Endothelial cell of umbilical vein (primary cell): ENCODE data around the gene SPINK6. TPM values are rescaled to one million over a fixed set of nuclear protein-coding genes. Genes with fewer than 3 reads are reported as not detected.

Experiments
- BruUV-seq: library from RNA; stranded (reverse); fragments of 400-500 nt; replicated peaks from 2 replicates; lab custom pipeline; 2021; lab: Mats Ljungman, UMichigan
- CTCF ChIA-PET: fragments of 300-600, 350-600 bp; sonication (Branson Sonifier 250); formaldehyde crosslinking; loops from one replicate; lab custom pipeline; 2021; ENCODE audit warnings: antibody characterized with exemption, inconsistent platforms; lab: Charles Lee
- POLR2A ChIA-PET: fragments of 300-600, 350-600 bp; sonication (Branson Sonifier 250); formaldehyde crosslinking; loops from one replicate; lab custom pipeline; 2021; ENCODE audit warnings: antibody characterized with exemption, inconsistent platforms; lab: Charles Lee
- DNase-seq: peaks from one replicate; pipeline ENCODE4 v3.0.0-alpha.2; 2011; ENCODE audit warnings: low read depth, low spot score
- FAIRE-seq: peaks from 2 replicates; lab custom pipeline; 2011; peaks lifted over from hg19 to GRCh38; lab: Jason Lieb, UNC
- H2AFZ ChIP-seq: 2 replicates; pipeline ENCODE4 v1.6.0; 2012; ENCODE audit warnings: low read depth, low read length, control low read depth, inconsistent platforms
- H3K27ac ChIP-seq: 2 replicates; pipeline ENCODE4 v1.5.1; 2011; ENCODE audit warnings: low read depth, mild to moderate bottlenecking, control low read depth, low read length, moderate library complexity; ENCODE audit not compliant: insufficient read depth
- H3K27me3 ChIP-seq, 2 experiments: 2 replicates each; pipeline versions ENCODE4 v1.6.0 to v1.6.1; 2011; ENCODE audit warnings: low read length in 2 of 2, mixed read lengths in 1 of 2; ENCODE audit not compliant: control insufficient read depth in 2 of 2, insufficient read depth in 2 of 2
- H3K36me3 ChIP-seq, 2 experiments: 2 replicates in 1 of 2; 3 replicates in 1 of 2; pipeline ENCODE4 v1.5.1; 2011; ENCODE audit warnings: low read length in 2 of 2, mild to moderate bottlenecking in 1 of 2, moderate library complexity in 1 of 2; ENCODE audit not compliant: control insufficient read depth in 2 of 2, insufficient read depth in 2 of 2; ENCODE audit errors: extremely low read depth in 1 of 2
- H3K4me1 ChIP-seq: 3 replicates; pipeline ENCODE4 v1.5.1; 2011; ENCODE audit warnings: mild to moderate bottlenecking, low read length; ENCODE audit not compliant: control insufficient read depth, insufficient read depth; ENCODE audit errors: extremely low read depth
- H3K4me2 ChIP-seq: 2 replicates; pipeline ENCODE4 v1.6.1; 2011; ENCODE audit warnings: low read length, control low read depth, mixed read lengths; ENCODE audit not compliant: insufficient read depth
- H3K4me3 ChIP-seq, 3 experiments: fragments of 200-600 bp in 1 of 3; sonication (generic), shearing (Covaris generic) in 1 of 3; replicated peaks in 1 of 3; 2 replicates each; pipeline ENCODE4 v1.5.1; 2011 to 2016; ENCODE audit warnings: control low read depth in 3 of 3, low read length in 3 of 3, mild to moderate bottlenecking in 2 of 3, inconsistent platforms in 1 of 3, low read depth in 1 of 3, moderate library complexity in 1 of 3; ENCODE audit not compliant: insufficient read depth in 1 of 3
- H3K79me2 ChIP-seq: 2 replicates; pipeline ENCODE4 v1.6.0; 2012; ENCODE audit warnings: low read length, inconsistent platforms; ENCODE audit not compliant: control insufficient read depth, insufficient read depth
- H3K9ac ChIP-seq: replicated peaks from 2 replicates; pipeline ENCODE3; 2011; ENCODE audit warnings: low read length, control low read depth; ENCODE audit not compliant: insufficient read depth; ENCODE audit errors: extremely low read depth
- H3K9me1 ChIP-seq: replicated peaks from 3 replicates; pipeline ENCODE4 v1.6.0; 2011; ENCODE audit warnings: mild to moderate bottlenecking, low read length; ENCODE audit not compliant: control insufficient read depth, insufficient read depth; ENCODE audit errors: extremely low read depth
- H3K9me3 ChIP-seq: replicated peaks from 2 replicates; pipeline ENCODE4 v1.5.1; 2012; ENCODE audit warnings: low read length, inconsistent platforms; ENCODE audit not compliant: control insufficient read depth, insufficient read depth
- H4K20me1 ChIP-seq: replicated peaks from 2 replicates; pipeline ENCODE3; 2011; ENCODE audit warnings: mild to moderate bottlenecking, low read length; ENCODE audit not compliant: control insufficient read depth, insufficient read depth; ENCODE audit errors: extremely low read depth
- EZH2 ChIP-seq: IDR thresholded peaks from 2 replicates; pipeline ENCODE4 v1.6.1; 2012; ENCODE audit warnings: borderline replicate concordance, low read depth, mild to moderate bottlenecking, moderate library complexity, low read length, inconsistent platforms; ENCODE audit not compliant: severe bottlenecking
- FOS ChIP-seq: IDR thresholded peaks from 2 replicates; pipeline ENCODE4 v1.6.1; 2011; ENCODE audit warnings: mild to moderate bottlenecking, low read length, moderate library complexity, borderline replicate concordance; ENCODE audit not compliant: insufficient read depth
- GATA2 ChIP-seq: IDR thresholded peaks from 2 replicates; pipeline ENCODE4 v1.7.0; 2011; ENCODE audit warnings: low read depth, mild to moderate bottlenecking, moderate library complexity, mixed read lengths, low read length; ENCODE audit not compliant: insufficient read length, insufficient read depth
- JUN ChIP-seq: IDR thresholded peaks from 2 replicates; pipeline ENCODE4 v1.6.1; 2011; ENCODE audit warnings: borderline replicate concordance, low read depth; ENCODE audit not compliant: insufficient read length, insufficient read depth
- MYC ChIP-seq: IDR thresholded peaks from one replicate; pipeline ENCODE4 v1.6.1; 2011; ENCODE audit warnings: mild to moderate bottlenecking, low read depth, low read length
- POLR2A ChIP-seq: IDR thresholded peaks from 2 replicates; pipeline ENCODE4 v1.6.1; 2012; ENCODE audit warnings: low read depth, mild to moderate bottlenecking, control low read depth, low read length
- POLR2AphosphoS5 ChIP-seq: IDR thresholded peaks from 2 replicates; pipeline ENCODE4 v1.6.1; 2012; ENCODE audit warnings: low read depth, mild to moderate bottlenecking, control low read depth, low read length, moderate library complexity; ENCODE audit not compliant: insufficient read depth
- dilution Hi-C: fragments of 300-500 bp; cut with MboI; formaldehyde crosslinking; loops from one replicate; pipeline ENCODE4 v1.15.0; 2019; ENCODE audit warnings: low sequenced_read_pairs; ENCODE audit not compliant: extremely low pct_ligation_motif_present
- intact Hi-C: fragments of 100-400 bp; cut with micrococcal nuclease; formaldehyde crosslinking; loops from one replicate; pipeline ENCODE4 v1.10.0; 2022
- polyA plus RNA-seq, 4 experiments: library from polyadenylated mRNA; depleted of rRNA in 3 of 4; stranded (reverse) in 3 of 4; unstranded in 1 of 4; fragments of >200 nt; gene quantifications; 2 replicates each; pipeline versions ENCODE4 v1.2.1 to v1.2.3, GENCODE V29; 2011 to 2012; ENCODE audit warnings: missing spikeins in 1 of 4
- total RNA-seq: library from RNA; stranded (reverse); gene quantifications from 2 replicates; pipeline ENCODE4 v1.2.3, GENCODE V29; 2021
- TF ChIP-seq, protein P1 (sequence below), 2 donors: IDR thresholded peaks; 1 replicate in 1 of 2; 2 replicates in 1 of 2; pipeline ENCODE4 v1.5.1; 2011; ENCODE audit warnings: low read length in 2 of 2, mild to moderate bottlenecking in 2 of 2, moderate library complexity in 2 of 2, control low read depth in 1 of 2, inconsistent platforms in 1 of 2, low read depth in 1 of 2; ENCODE audit not compliant: insufficient read depth in 1 of 2; ENCODE audit errors: extremely low read depth in 1 of 2
- TF ChIP-seq, protein P2 (sequence below): IDR thresholded peaks from 2 replicates; pipeline ENCODE4 v1.6.1; 2011; ENCODE audit not compliant: insufficient read depth, insufficient read length

Gene SPINK6
- total and polyA plus RNA-seq, 2 donors (not counting 3 experiments of a cell fraction or from before 2014, with no cell fraction given): not detected

DNA sequence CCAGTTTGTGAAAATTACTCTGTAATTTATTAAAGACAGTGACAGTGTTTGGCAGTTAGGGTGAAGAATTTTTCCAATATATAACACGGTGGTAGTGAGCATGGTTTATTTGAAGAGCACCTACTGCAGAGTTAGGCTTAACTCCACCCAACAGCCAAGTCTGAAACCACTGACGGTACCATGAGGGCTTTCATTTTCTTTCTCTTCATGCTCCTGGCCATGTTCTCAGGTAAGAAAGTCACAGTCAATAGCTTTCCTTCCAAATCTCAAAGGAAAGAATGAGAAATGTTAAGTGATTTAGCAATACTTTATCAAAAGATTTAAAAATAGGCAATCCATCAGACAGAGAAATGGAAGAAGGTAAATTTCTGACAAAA lies 35.6 kb downstream of the SPINK6 start, which contains the start of gene MARCOL:
TSS of gene MARCOL (plus strand) at position 108 of the 377 bp plus-strand sequence. CDS start at position 181, 73 bp downstream.
- dilution Hi-C loops: no loop called here
- no peaks in the 10 kb centered on the region for H4K20me1 ChIP-seq
- no peak within 1 kb of the TSS for H3K9ac ChIP-seq

More for the DNA sequence above, 35.6 kb downstream of the SPINK6 start, which contains the start of gene MARCOL:
- BruUV-seq: no TSS peak
- H3K4me2 ChIP-seq: no peak within 1 kb of the TSS
- FAIRE-seq (no peak), DNase-seq (no peak)
- ChIA-PET POLR2A (no interaction called here), CTCF (interaction anchor here (0.9 to 1.6 kb wide), 2 partner anchors 11 to 44 kb away, joined by 3 read pairs; no protein-coding TSS in a partner anchor)
- H3K27ac ChIP-seq: no peak within 1 kb of the TSS
- H3K9me1 ChIP-seq: no peaks in the 10 kb centered on the region
- H3K4me3 ChIP-seq: no peak within 1 kb of the TSS
- intact Hi-C loops: no loop called here
- H3K27me3 ChIP-seq: no peaks in the 10 kb centered on the region
- H3K36me3 ChIP-seq: no peaks in the 10 kb centered on the region
- H2AFZ ChIP-seq: no peak within 1 kb of the TSS
- H3K79me2 ChIP-seq: no peaks in the 10 kb centered on the region
- H3K4me1 ChIP-seq: no peaks in the 10 kb centered on the region
- TF ChIP-seq POLR2AphosphoS5 (no peak), MYC (no peak), EZH2 (no peak), POLR2A (no peak), FOS (no peak), JUN (no peak), GATA2 (no peak)
- TF ChIP-seq, protein P1, sequence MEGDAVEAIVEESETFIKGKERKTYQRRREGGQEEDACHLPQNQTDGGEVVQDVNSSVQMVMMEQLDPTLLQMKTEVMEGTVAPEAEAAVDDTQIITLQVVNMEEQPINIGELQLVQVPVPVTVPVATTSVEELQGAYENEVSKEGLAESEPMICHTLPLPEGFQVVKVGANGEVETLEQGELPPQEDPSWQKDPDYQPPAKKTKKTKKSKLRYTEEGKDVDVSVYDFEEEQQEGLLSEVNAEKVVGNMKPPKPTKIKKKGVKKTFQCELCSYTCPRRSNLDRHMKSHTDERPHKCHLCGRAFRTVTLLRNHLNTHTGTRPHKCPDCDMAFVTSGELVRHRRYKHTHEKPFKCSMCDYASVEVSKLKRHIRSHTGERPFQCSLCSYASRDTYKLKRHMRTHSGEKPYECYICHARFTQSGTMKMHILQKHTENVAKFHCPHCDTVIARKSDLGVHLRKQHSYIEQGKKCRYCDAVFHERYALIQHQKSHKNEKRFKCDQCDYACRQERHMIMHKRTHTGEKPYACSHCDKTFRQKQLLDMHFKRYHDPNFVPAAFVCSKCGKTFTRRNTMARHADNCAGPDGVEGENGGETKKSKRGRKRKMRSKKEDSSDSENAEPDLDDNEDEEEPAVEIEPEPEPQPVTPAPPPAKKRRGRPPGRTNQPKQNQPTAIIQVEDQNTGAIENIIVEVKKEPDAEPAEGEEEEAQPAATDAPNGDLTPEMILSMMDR (IDR thresholded peaks at IDR 0.05; ENCODE audit: extremely low read depth in 1 of 2, insufficient read depth in 1 of 2, low read depth in 1 of 2, low read length in 2 of 2): no peak
- TF ChIP-seq, protein P2, sequence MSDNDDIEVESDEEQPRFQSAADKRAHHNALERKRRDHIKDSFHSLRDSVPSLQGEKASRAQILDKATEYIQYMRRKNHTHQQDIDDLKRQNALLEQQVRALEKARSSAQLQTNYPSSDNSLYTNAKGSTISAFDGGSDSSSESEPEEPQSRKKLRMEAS: no peak
- no peaks in the 10 kb centered on the region for H3K9me3 ChIP-seq
